HepG2 (cell line): Measurements from ENCODE around the gene MAN1C1. TPM values are rescaled to one million over a fixed set of nuclear protein-coding genes. Genes with fewer than 3 reads are reported as not detected.

ENCODE experiments used
- ATF3 ChIP-seq: sonication (generic); formaldehyde crosslinking; IDR thresholded peaks from 2 replicates; pipeline ENCODE4 v1.4.0; 2020; ENCODE audit warnings: missing genetic modification reagents
- HNF4G ChIP-seq, 2 experiments: sonication (generic) in 1 of 2; formaldehyde crosslinking in 1 of 2; IDR thresholded peaks; 2 replicates each; pipeline versions ENCODE4 v1.4.0 to v1.6.1; 2011 to 2020; ENCODE audit warnings: borderline replicate concordance in 2 of 2, low read depth in 2 of 2, mild to moderate bottlenecking in 2 of 2, low read length in 1 of 2, missing genetic modification reagents in 1 of 2, moderate library complexity in 1 of 2
- SALL1 ChIP-seq: sonication (generic); formaldehyde crosslinking; IDR thresholded peaks from 2 replicates; pipeline ENCODE4 v1.8.0; 2022; ENCODE audit warnings: mild to moderate bottlenecking, missing genetic modification reagents
- TFAP4 ChIP-seq: sonication (generic); IDR thresholded peaks from 2 replicates; pipeline ENCODE4 v1.6.1; 2016; ENCODE audit warnings: low read depth, borderline replicate concordance
- XRCC5 ChIP-seq: fragments of 200-400 bp; formaldehyde crosslinking; optimal IDR thresholded peaks from 2 replicates; pipeline ENCODE3; 2017; ENCODE audit warnings: mild to moderate bottlenecking, low read length
- ZNF687 ChIP-seq: sonication (generic); formaldehyde crosslinking; IDR thresholded peaks from 2 replicates; pipeline ENCODE4 v1.5.1; 2020; ENCODE audit warnings: mild to moderate bottlenecking, missing genetic modification reagents, moderate library complexity
- polyA plus RNA-seq, 8 experiments: library from polyadenylated mRNA; depleted of rRNA in 3 of 8; stranded (reverse) in 7 of 8; unstranded in 1 of 8; fragments of >200 nt; fragmentation: Illumina TruSeq in 4 of 8; extraction: Trizol in 4 of 8; gene quantifications; 2 replicates each; pipeline versions ENCODE4 v1.2.1 to v1.2.3, GENCODE V29; 2011 to 2016; ENCODE audit warnings: low read depth in 4 of 8, missing spikeins in 1 of 8, mixed read lengths in 1 of 8; ENCODE audit not compliant: insufficient read depth in 1 of 8
- total RNA-seq, 5 experiments: library from RNA; depleted of rRNA; stranded (reverse); fragments of >200 nt; fragmentation: Illumina TruSeq; extraction: Trizol; gene quantifications; 2 replicates each; pipeline ENCODE4 v1.2.3, GENCODE V29; 2016; ENCODE audit warnings: low read depth in 1 of 5

The MAN1C1 gene
- total and polyA plus RNA-seq, 2 of the 13 experiments (the other 11 are each of a cell fraction or from before 2014, with no cell fraction given) = 0.18 to 0.49 TPM

GRCh38 chr1:25568834-25569596 is 47.6 kb upstream of the MAN1C1 start (continued):
- TF ChIP-seq HNF4G (IDR thresholded peaks at IDR 0.05; ENCODE audit: borderline replicate concordance, low read depth, low read length) (no peak), HNF4G (CRISPR knock-in tag; IDR thresholded peaks at IDR 0.05; ENCODE audit: borderline replicate concordance, low read depth) (no peak), SALL1 (CRISPR knock-in tag) (0 out of 2 replicates have a peak, but pooled peaks have one; percentile 20), XRCC5 (peak; percentile 54), ATF3 (CRISPR knock-in tag) (peak; percentile 85), TFAP4 (peak; percentile 64; the same call in 1 of the 2 replicates), ZNF687 (CRISPR knock-in tag) (peak; percentile 53)
- TF ChIP-seq, all 625 proteins: peak for 14
